GM13976 (cell line): ENCODE measurements around the gene EPHB3.

Source experiments
- DNase-seq: peaks from one replicate; pipeline ENCODE4 v3.0.0; 2012; ENCODE audit warnings: low spot score
- in situ Hi-C: fragments of 300-500 bp; cut with MboI; formaldehyde crosslinking; loops from one replicate; pipeline ENCODE4 v1.12.0; 2022; ENCODE audit warnings: low sequenced_read_pairs, mixed read lengths, inconsistent platforms; ENCODE audit not compliant: unreplicated experiment
- TF ChIP-seq, protein P1 (sequence below): IDR thresholded peaks from 2 replicates; pipeline ENCODE4 v1.5.1; 2012; ENCODE audit warnings: borderline replicate concordance, mild to moderate bottlenecking; ENCODE audit not compliant: insufficient read depth; ENCODE audit errors: extremely low read depth, missing control alignments, control extremely low read depth

The EPHB3 gene

DNA sequence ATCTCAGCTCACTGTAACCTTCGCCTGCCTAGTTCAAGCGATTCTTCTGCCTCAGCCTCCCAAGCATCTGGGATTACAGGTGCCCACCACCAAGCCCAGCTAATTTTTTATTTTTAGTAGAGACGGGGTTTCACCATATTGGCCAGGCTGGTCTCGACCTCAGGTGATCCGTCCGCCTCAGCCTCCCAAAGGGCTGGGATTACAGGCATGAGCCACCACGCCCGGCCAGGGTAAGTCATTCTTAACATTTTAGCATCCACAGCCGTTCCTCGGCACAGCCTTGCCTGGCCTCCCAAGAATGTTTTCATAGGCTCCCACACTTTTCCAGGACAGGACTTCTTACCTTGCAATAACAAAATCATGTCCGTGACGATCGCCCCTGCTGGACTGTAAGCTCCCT is 8.7 kb upstream of the EPHB3 start:
- in situ Hi-C loops: no loop called here
- no peak for DNase-seq
- TF ChIP-seq, protein P1, sequence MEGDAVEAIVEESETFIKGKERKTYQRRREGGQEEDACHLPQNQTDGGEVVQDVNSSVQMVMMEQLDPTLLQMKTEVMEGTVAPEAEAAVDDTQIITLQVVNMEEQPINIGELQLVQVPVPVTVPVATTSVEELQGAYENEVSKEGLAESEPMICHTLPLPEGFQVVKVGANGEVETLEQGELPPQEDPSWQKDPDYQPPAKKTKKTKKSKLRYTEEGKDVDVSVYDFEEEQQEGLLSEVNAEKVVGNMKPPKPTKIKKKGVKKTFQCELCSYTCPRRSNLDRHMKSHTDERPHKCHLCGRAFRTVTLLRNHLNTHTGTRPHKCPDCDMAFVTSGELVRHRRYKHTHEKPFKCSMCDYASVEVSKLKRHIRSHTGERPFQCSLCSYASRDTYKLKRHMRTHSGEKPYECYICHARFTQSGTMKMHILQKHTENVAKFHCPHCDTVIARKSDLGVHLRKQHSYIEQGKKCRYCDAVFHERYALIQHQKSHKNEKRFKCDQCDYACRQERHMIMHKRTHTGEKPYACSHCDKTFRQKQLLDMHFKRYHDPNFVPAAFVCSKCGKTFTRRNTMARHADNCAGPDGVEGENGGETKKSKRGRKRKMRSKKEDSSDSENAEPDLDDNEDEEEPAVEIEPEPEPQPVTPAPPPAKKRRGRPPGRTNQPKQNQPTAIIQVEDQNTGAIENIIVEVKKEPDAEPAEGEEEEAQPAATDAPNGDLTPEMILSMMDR: no peak

GRCh38 chr3:184553385-184553784 is 8.2 kb upstream of the EPHB3 start:
- in situ Hi-C loops: no loop called here
- DNase-seq: no peak
- TF ChIP-seq, protein P1: no peak

DNA sequence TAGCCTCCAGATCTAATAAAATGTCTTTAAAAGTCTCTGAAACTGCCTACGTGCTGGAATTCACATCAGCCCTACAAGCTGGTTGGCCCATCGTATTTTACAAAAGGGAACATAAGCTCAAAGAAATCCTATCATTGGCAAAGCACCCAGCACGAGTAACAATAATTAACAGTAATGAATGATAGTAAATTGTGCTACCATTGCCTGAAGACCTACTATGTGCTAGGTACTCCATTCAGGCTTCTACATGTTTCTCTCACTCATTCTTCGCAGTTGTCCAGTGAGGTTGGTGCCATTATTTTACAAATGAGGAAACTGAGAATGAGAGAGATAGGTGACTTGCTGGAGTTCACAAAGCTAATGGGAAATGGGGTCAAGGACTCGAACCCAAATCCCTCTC is 7.1 kb upstream of the EPHB3 start:
- TF ChIP-seq, protein P1: no peak
- in situ Hi-C loops: no loop called here
- no peak for DNase-seq

GRCh38 chr3:184556582-184557347 is 4.8 kb upstream of the EPHB3 start:
- no peak for DNase-seq
- TF ChIP-seq, protein P1: no peak
- in situ Hi-C loops: no loop called here

GRCh38 chr3:184557348-184557950 is 4.1 kb upstream of the EPHB3 start:
- in situ Hi-C loops: no loop called here
- TF ChIP-seq, protein P1: no peak
- DNase-seq: no peak

DNA sequence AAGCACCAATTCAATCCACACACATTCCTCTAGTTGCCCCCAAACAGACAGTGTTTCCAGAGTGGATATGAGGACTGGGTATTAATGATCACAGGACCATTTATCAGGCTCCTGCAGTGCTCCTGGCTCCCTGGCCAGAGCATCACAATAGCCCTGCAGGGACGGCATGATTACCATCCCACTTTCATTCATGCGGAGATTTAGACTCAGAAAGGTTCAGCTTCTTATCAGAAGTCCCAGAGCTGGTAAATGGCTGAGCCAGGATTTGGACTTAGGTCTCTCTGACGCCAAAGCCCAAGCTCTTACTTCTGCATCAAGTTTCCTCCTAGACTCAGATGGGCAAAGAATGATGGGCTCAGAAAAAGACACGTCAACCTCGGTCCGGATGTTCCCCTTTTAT is 2.9 kb upstream of the EPHB3 start:
- TF ChIP-seq, protein P1: no peak

More for the DNA sequence above, 2.9 kb upstream of the EPHB3 start:
- in situ Hi-C loops: no loop called here
- DNase-seq: no peak
